Measurements from ENCODE around the gene EPHA6. TPM values are rescaled to one million over a fixed set of nuclear protein-coding genes. Genes with fewer than 3 reads are reported as not detected.

Gene EPHA6
- total RNA-seq, 1 donor from 2014 or later: not detected

DNA sequence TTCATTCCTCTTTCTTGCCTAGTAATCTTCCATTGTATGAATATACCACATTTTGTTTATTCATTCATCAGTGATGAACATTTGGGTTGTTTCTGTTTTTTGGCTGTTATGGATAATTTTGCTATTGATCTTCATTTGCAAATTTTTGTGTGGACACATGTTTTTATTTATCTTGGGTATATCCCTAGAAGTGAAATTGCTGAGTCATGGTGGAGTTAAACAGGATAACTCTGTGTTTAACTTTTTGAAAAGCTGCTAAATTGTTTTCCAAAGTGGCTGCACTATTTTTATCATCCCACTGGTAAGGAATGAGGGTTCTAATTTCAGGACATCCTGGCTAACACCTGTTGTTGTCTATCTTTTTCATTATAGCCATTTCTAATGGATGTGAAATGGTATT is 875.6 kb downstream of the EPHA6 start:
- Histone ChIP-seq H3K36me3 (ENCODE audit: control insufficient read depth, insufficient read depth, low read length) (no peaks in the 10 kb centered on the region), H3K27me3 (ENCODE audit: control insufficient read depth, insufficient read depth, low read length) (no peaks in the 10 kb centered on the region), H3K4me3 (ENCODE audit: low read depth, low read length) (no peak overlapping the region)
- TF ChIP-seq, protein P1, sequence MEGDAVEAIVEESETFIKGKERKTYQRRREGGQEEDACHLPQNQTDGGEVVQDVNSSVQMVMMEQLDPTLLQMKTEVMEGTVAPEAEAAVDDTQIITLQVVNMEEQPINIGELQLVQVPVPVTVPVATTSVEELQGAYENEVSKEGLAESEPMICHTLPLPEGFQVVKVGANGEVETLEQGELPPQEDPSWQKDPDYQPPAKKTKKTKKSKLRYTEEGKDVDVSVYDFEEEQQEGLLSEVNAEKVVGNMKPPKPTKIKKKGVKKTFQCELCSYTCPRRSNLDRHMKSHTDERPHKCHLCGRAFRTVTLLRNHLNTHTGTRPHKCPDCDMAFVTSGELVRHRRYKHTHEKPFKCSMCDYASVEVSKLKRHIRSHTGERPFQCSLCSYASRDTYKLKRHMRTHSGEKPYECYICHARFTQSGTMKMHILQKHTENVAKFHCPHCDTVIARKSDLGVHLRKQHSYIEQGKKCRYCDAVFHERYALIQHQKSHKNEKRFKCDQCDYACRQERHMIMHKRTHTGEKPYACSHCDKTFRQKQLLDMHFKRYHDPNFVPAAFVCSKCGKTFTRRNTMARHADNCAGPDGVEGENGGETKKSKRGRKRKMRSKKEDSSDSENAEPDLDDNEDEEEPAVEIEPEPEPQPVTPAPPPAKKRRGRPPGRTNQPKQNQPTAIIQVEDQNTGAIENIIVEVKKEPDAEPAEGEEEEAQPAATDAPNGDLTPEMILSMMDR (IDR thresholded peaks at IDR 0.05; ENCODE audit: insufficient read depth, low read length, poor library complexity, severe bottlenecking): no peak
- DNase-seq (ENCODE audit: low read depth): no peak

DNA sequence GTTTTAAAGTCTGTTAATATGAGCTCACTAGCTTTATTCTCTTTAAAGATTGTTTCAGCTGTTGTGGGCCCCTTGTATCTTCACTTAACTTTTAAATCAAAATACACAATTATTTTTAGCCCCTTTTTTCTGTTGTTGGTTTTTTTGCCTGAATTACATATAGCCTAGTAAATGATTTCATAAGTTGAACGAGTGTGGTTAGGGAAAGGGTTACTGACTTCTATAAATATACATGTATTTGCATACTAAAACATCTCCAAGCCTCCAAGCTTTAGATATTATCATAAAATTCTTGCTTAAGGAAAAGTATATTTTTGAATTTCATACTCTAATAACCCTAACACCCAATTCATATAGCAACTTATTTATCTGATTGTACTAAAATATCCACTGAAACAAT is 877.0 kb downstream of the EPHA6 start:
- Histone ChIP-seq H3K4me3 (ENCODE audit: low read depth, low read length) (no peak overlapping the region), H3K36me3 (ENCODE audit: control insufficient read depth, insufficient read depth, low read length) (no peaks in the 10 kb centered on the region), H3K27me3 (ENCODE audit: control insufficient read depth, insufficient read depth, low read length) (no peaks in the 10 kb centered on the region)
- TF ChIP-seq, protein P1 (IDR thresholded peaks at IDR 0.05; ENCODE audit: insufficient read depth, low read length, poor library complexity, severe bottlenecking): no peak
- DNase-seq (ENCODE audit: low read depth): no peak

DNA sequence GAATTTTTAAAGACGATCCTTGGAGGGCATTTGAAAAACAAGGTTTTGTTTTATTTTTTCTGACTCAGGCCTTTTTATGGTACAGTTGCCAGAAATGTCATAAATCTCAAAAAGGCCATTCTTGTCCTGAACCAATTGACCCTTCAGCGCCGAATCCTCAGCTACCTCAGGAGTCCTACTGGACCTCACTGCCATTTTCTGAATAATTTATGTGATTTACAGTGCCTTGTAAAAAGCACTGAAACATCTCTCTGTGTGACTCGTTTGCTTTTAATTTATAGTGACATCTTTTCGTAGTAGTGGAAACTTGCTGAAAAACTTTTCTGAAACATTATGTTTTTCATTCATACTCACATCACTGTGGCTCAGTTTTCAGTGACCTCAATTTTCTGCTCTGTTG is 878.0 kb downstream of the EPHA6 start:
- no peak for DNase-seq (ENCODE audit: low read depth)
- no peaks in the 10 kb centered on the region for H3K36me3 ChIP-seq (ENCODE audit: control insufficient read depth, insufficient read depth, low read length)
- H3K27me3 ChIP-seq (ENCODE audit: control insufficient read depth, insufficient read depth, low read length): no peaks in the 10 kb centered on the region
- TF ChIP-seq, protein P1 (IDR thresholded peaks at IDR 0.05; ENCODE audit: insufficient read depth, low read length, poor library complexity, severe bottlenecking): no peak
- no peak overlapping the region for H3K4me3 ChIP-seq (ENCODE audit: low read depth, low read length)

DNA sequence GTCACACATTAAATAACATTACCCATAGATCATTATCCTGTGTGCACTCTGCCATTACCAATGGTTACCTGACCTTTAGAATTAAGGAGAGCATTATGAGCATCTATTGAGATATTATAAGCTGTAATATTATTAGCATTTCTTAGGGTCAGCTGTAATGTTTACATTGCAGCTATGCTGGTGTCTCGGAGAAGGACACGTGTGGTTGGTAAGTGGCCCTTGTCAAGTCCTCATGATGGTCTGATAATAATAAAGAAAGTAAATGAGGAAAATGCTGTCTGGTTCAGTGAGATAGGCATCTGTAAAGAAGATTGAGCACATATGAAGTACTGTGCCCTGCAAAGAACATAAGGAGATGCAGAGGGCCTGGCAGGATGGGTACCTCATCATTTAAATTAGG is 878.4 kb downstream of the EPHA6 start:
- Histone ChIP-seq H3K36me3 (ENCODE audit: control insufficient read depth, insufficient read depth, low read length) (no peaks in the 10 kb centered on the region), H3K27me3 (ENCODE audit: control insufficient read depth, insufficient read depth, low read length) (no peaks in the 10 kb centered on the region), H3K4me3 (ENCODE audit: low read depth, low read length) (no peak overlapping the region)
- TF ChIP-seq, protein P1 (IDR thresholded peaks at IDR 0.05; ENCODE audit: insufficient read depth, low read length, poor library complexity, severe bottlenecking): no peak
- DNase-seq (ENCODE audit: low read depth): no peak

DNA sequence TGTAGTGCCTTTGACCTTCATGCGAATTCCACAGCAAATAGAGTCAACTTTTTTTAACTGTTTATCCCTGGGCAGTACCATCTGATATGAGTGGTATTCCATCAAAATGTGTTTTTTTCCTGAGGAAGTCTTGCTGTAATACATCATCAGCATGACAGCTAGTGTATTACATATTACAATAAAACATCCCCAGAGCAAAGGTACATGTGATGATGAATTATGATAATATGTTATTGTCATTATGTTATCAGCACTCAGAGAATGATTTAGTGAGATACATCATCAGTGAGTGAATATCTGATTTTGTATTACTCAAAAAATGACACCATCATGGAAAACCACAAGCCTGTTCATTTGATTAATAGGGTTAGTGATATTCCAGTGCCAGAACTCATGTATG is 880.5 kb downstream of the EPHA6 start:
- no peaks in the 10 kb centered on the region for H3K27me3 ChIP-seq (ENCODE audit: control insufficient read depth, insufficient read depth, low read length)
- TF ChIP-seq, protein P1 (IDR thresholded peaks at IDR 0.05; ENCODE audit: insufficient read depth, low read length, poor library complexity, severe bottlenecking): no peak
- H3K36me3 ChIP-seq (ENCODE audit: control insufficient read depth, insufficient read depth, low read length): no peaks in the 10 kb centered on the region
- H3K4me3 ChIP-seq (ENCODE audit: low read depth, low read length): no peak overlapping the region
- no peak for DNase-seq (ENCODE audit: low read depth)

DNA sequence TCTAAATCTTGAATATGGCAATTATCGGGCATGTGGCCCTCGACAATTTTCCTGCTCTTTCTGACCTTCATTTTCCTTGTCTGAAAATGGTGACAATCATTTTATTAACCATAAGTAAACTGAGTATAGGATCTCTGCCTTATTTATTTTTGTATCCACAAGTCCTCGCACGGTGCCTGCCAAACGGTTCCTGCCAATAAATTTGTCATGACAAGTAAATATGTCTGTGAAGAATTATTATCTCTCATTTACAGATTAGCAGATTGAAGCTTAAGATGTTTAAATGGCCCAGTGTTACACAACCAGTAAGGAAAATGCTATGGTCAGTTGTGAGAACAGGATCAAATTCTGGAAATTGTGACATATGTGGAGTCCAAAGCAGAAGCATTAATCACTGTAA is 884.3 kb downstream of the EPHA6 start:
- H3K36me3 ChIP-seq (ENCODE audit: control insufficient read depth, insufficient read depth, low read length): no peaks in the 10 kb centered on the region
- H3K27me3 ChIP-seq (ENCODE audit: control insufficient read depth, insufficient read depth, low read length): no peaks in the 10 kb centered on the region
- TF ChIP-seq, protein P1 (IDR thresholded peaks at IDR 0.05; ENCODE audit: insufficient read depth, low read length, poor library complexity, severe bottlenecking): no peak
- no peak for DNase-seq (ENCODE audit: low read depth)
- H3K4me3 ChIP-seq (ENCODE audit: low read depth, low read length): no peak overlapping the region
